Breast epithelium (tissue), 3 donors: ENCODE data around the gene MARVELD1.

Experiments used
- POLR2A ChIP-seq: fragments of 450-650 bp; IDR thresholded peaks from one replicate; pipeline ENCODE4 v1.6.1; 2016; ENCODE audit warnings: antibody characterized with exemption, mild to moderate bottlenecking, moderate library complexity
- POLR2AphosphoS5 ChIP-seq, 3 donors: sonication (generic); formaldehyde crosslinking; IDR thresholded peaks; one replicate each; pipeline ENCODE4 v1.6.1; 2017; ENCODE audit warnings: antibody characterized with exemption in 3 of 3
- TF ChIP-seq, protein P1 (sequence below), 3 donors: fragments of 450-650 bp; IDR thresholded peaks; one replicate each; pipeline ENCODE4 v1.5.1; 2016 to 2017; ENCODE audit warnings: antibody characterized with exemption in 3 of 3, mild to moderate bottlenecking in 3 of 3, moderate library complexity in 3 of 3

DNA sequence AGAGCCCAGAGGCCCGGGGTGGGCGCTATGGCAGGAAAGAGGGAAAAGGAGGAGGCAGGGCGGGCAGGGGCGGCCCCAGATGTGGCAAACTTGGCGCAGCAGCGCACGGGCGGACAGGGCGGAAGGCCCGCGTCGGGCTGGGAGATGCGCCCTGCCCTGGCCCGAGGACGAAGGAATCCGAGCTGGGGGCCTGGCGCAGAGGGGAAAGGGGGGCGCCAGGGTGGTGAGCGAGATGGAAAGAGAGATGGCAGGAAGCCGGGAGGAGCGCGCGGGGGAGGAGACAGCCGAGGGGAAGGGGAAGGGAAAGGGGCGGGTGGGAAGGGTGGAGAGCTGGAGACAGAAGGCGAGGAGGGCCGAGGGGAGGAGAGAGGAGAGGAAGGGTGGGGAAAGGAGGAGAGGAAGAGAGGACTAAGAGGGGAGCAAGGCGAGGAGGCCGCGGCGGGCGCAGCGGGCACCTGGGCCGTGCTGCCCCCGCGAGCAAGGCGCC, at the start of gene MARVELD1:
- TF ChIP-seq, protein P1, sequence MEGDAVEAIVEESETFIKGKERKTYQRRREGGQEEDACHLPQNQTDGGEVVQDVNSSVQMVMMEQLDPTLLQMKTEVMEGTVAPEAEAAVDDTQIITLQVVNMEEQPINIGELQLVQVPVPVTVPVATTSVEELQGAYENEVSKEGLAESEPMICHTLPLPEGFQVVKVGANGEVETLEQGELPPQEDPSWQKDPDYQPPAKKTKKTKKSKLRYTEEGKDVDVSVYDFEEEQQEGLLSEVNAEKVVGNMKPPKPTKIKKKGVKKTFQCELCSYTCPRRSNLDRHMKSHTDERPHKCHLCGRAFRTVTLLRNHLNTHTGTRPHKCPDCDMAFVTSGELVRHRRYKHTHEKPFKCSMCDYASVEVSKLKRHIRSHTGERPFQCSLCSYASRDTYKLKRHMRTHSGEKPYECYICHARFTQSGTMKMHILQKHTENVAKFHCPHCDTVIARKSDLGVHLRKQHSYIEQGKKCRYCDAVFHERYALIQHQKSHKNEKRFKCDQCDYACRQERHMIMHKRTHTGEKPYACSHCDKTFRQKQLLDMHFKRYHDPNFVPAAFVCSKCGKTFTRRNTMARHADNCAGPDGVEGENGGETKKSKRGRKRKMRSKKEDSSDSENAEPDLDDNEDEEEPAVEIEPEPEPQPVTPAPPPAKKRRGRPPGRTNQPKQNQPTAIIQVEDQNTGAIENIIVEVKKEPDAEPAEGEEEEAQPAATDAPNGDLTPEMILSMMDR (IDR thresholded peaks at IDR 0.05), result no peak
- peak; percentile 18 to 65 (median 28) for TF ChIP-seq POLR2AphosphoS5 (IDR thresholded peaks at IDR 0.05)
- peak; percentile 9 for TF ChIP-seq POLR2A
